Tibial nerve (tissue), 4 donors: ENCODE data around the gene CPNE4.

Experiments used
- EP300 ChIP-seq, 2 donors: sonication (generic); formaldehyde crosslinking; IDR thresholded peaks; one replicate each; pipeline ENCODE4 v1.6.1; 2017; ENCODE audit warnings: antibody characterized with exemption in 2 of 2, mild to moderate bottlenecking in 1 of 2
- POLR2A ChIP-seq, 2 donors: fragments of 450-650 bp; IDR thresholded peaks; one replicate each; pipeline ENCODE4 v1.6.1; 2017; ENCODE audit warnings: antibody characterized with exemption in 2 of 2, mild to moderate bottlenecking in 2 of 2, moderate library complexity in 2 of 2
- TF ChIP-seq, protein P1 (sequence below), 5 experiments: fragments of 200-600 bp in 3 of 5; fragments of 450-650 bp in 2 of 5; sonication (generic) in 3 of 5; IDR thresholded peaks; one replicate each; pipeline ENCODE4 v1.5.1; 2016 to 2019; ENCODE audit warnings: antibody characterized with exemption in 5 of 5, mild to moderate bottlenecking in 3 of 5, moderate library complexity in 2 of 5

DNA sequence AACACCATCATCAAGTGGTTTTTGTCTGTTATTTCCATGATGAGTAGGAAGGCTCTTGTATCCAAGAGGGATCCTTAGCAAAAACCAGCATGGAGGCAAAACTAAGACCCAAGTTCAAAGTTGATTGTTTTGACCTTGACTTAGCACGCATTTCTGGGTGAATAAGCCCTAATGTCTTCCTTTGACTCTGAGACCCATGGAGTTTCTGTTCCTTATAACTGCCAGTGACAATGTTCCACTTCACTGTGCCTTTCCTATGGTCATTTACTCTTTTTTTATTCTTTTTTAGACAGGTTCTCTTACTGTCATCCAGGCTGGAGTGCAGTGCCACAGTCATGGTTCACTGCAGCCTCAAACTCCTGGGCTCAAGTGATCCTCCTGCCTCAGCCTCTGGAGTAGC is 413.8 kb downstream of the CPNE4 start:
- TF ChIP-seq, protein P1, sequence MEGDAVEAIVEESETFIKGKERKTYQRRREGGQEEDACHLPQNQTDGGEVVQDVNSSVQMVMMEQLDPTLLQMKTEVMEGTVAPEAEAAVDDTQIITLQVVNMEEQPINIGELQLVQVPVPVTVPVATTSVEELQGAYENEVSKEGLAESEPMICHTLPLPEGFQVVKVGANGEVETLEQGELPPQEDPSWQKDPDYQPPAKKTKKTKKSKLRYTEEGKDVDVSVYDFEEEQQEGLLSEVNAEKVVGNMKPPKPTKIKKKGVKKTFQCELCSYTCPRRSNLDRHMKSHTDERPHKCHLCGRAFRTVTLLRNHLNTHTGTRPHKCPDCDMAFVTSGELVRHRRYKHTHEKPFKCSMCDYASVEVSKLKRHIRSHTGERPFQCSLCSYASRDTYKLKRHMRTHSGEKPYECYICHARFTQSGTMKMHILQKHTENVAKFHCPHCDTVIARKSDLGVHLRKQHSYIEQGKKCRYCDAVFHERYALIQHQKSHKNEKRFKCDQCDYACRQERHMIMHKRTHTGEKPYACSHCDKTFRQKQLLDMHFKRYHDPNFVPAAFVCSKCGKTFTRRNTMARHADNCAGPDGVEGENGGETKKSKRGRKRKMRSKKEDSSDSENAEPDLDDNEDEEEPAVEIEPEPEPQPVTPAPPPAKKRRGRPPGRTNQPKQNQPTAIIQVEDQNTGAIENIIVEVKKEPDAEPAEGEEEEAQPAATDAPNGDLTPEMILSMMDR (IDR thresholded peaks at IDR 0.05): no peak
- TF ChIP-seq EP300 (IDR thresholded peaks at IDR 0.05): no peak
- TF ChIP-seq POLR2A (IDR thresholded peaks at IDR 0.05): no peak
